Prostate gland (tissue), 2 donors: ENCODE data around the gene YPEL4. TPM values are rescaled to one million over a fixed set of nuclear protein-coding genes. Genes with fewer than 3 reads are reported as not detected.

Experiments
- DNase-seq: peaks from one replicate; pipeline ENCODE4 v3.0.0-alpha.2; 2019; ENCODE audit warnings: low spot score
- H3K27ac ChIP-seq, 2 donors: fragments of 200-600 bp; sonication (generic); 2 replicates each; pipeline ENCODE4 v1.5.1; 2017 to 2019
- H3K27me3 ChIP-seq: fragments of 200-600 bp; sonication (generic); replicated peaks from 2 replicates; pipeline ENCODE4 v1.5.1; 2019; ENCODE audit not compliant: insufficient read depth
- H3K36me3 ChIP-seq, 2 donors: fragments of 200-600 bp; sonication (generic); 1 replicate in 1 of 2; 2 replicates in 1 of 2; pipeline versions ENCODE4 v1.5.1 to v1.8.1; 2017 to 2019
- H3K4me1 ChIP-seq: fragments of 200-600 bp; sonication (generic); replicated peaks from 2 replicates; pipeline ENCODE4 v1.5.1; 2019
- H3K4me3 ChIP-seq, 2 donors: fragments of 200-600 bp; sonication (generic); 2 replicates each; pipeline ENCODE4 v1.5.1; 2017 to 2019
- H3K9me3 ChIP-seq: fragments of 200-600 bp; sonication (generic); 2 replicates; pipeline ENCODE4 v1.5.1; 2017
- CTCF ChIP-seq, 4 experiments: fragments of 200-600 bp in 2 of 4; fragments of 450-650 bp in 2 of 4; sonication (generic) in 2 of 4; IDR thresholded peaks; 1 replicate in 3 of 4; 2 replicates in 1 of 4; pipeline ENCODE4 v1.5.1; 2016 to 2019; ENCODE audit warnings: antibody characterized with exemption in 4 of 4, mild to moderate bottlenecking in 2 of 4, moderate library complexity in 2 of 4
- POLR2A ChIP-seq: fragments of 450-650 bp; IDR thresholded peaks from one replicate; pipeline ENCODE4 v1.6.1; 2016; ENCODE audit warnings: antibody characterized with exemption, mild to moderate bottlenecking
- POLR2AphosphoS5 ChIP-seq: sonication (generic); formaldehyde crosslinking; IDR thresholded peaks from one replicate; pipeline ENCODE4 v1.6.1; 2017; ENCODE audit warnings: antibody characterized with exemption
- WGBS: methylation state at CpG from one replicate; pipeline ENCODE4 v1.1.5; 2018; 5-methylcytosine and 5-hydroxymethylcytosine counted together
- intact Hi-C: fragments of 100-400 bp; cut with DNase I; formaldehyde crosslinking; loops from one replicate; pipeline ENCODE4 v1.14.2; 2022
- total RNA-seq, 2 donors: library from RNA; depleted of rRNA; stranded (reverse); fragments of >200 nt; gene quantifications; one replicate each; pipeline ENCODE4 v1.1.0, GENCODE V29; 2016

YPEL4 gene
- total RNA-seq, 2 donors from 2014 or later = 0.46 to 3.6 TPM

DNA sequence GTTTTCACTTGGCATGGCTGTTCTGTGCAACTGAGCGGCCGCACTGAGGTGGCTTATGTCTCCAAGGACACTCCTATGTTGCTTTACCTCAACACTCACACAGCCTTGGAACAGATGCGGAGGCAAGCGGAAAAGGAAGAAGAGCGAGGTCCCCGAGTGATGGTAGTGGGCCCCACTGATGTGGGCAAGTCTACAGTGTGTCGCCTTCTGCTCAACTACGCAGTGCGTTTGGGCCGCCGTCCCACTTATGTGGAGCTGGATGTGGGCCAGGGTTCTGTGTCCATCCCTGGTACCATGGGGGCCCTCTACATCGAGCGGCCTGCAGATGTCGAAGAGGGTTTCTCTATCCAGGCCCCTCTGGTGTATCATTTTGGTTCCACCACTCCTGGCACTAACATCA lies 10.0 kb upstream of the YPEL4 start:
- intact Hi-C loops = no loop called here
- TF ChIP-seq POLR2A (no peak), POLR2AphosphoS5 (no peak), CTCF (IDR thresholded peaks at IDR 0.05) (no peak)
- Histone ChIP-seq H3K36me3 (peaks cover 6 to 8% of the 10 kb centered on the region in 2 donors), H3K9me3 (no peaks in the 10 kb centered on the region), H3K27ac (no peak overlapping the region), H3K4me3 (no peak overlapping the region), H3K4me1 (peaks cover 4% of the 10 kb centered on the region), H3K27me3 (no peaks in the 10 kb centered on the region)
- 92% methylated on average over 14 of the region's 14 CpGs for WGBS
- DNase-seq = no peak

DNA sequence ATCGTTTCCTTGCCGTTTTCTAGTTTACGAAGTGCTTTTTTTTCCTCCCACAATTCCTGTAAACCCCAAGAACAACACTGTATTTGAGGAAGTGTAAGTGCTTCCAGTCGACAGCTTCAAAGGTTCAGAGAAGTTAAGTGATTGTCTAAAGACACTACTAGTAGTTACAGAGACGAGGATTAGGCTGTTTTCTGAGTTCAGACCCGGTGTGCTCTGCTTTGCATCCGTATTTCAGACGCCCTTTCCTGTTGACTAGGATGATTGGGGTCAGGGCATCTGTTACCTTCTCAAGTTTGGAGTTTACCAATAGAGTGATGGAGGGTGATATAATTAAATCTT lies 8.3 kb upstream of the YPEL4 start:
- no peak for TF ChIP-seq POLR2AphosphoS5
- TF ChIP-seq CTCF (IDR thresholded peaks at IDR 0.05) = no peak
- TF ChIP-seq POLR2A = no peak
- H3K27ac ChIP-seq = peak overlapping the region; percentile 56 to 87
- peaks cover 6 to 8% of the 10 kb centered on the region in 2 donors for H3K36me3 ChIP-seq
- H3K27me3 ChIP-seq = no peaks in the 10 kb centered on the region
- peak overlapping the region; percentile 46 to 59 for H3K4me3 ChIP-seq
- DNase-seq = no peak
- intact Hi-C loops = no loop called here
- H3K4me1 ChIP-seq = peaks cover 4% of the 10 kb centered on the region
- H3K9me3 ChIP-seq = no peaks in the 10 kb centered on the region
- WGBS = 0% methylated on average over 8 of the region's 8 CpGs

DNA sequence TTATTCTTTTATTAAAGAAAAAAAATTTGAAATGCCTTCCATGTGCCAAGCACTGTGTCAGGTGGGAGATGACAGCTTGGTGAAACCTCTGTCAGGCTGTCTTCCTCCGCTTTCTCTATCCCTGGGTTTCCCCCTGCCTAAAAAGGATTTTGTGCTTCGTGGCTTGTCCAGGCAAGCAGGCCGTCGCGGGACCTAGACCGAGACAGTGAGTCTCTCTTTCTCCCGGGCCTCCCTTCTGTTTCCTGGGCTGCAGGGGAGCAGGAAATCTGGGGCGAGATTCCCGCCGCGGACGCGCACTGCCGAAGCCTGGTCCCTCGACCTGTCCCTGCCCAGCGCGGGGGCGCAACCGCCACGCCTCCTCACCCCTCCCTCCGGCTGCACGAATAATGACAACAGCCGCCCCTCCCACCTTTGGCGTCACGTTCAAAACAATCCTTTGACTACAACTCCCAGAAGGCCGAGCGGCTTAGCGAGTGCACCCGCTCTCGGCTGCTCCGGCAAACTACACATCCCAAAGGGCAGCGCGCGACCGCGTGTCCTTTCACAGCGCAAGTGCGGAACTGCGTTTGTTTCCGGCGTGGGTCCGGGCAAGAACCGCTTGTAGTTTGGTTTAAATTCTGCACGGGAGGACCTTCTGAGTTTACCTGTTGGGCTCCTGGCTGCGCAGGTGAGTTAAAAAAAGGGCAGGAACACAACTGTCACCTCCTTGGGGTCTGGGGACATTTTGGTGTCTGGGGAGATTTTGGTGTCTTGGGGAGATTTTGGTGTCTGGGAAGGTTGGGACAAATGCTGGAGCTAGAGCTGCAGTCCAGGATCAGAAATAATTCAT lies 7.7 kb upstream of the YPEL4 start, which contains the start of gene CLP1:
Gene CLP1, plus strand, starts transcription at position 569 of the 829 bp plus-strand sequence. CDS start 1,715 bp downstream, outside the sequence.
- H3K4me3 ChIP-seq = peak within 1 kb of the TSS; percentile 46 to 59
- H3K27ac ChIP-seq = peak within 1 kb of the TSS; percentile 87 to 90
- peaks cover 6 to 8% of the 10 kb centered on the region in 2 donors for H3K36me3 ChIP-seq
- peaks cover 4% of the 10 kb centered on the region for H3K4me1 ChIP-seq
- no peaks in the 10 kb centered on the region for H3K27me3 ChIP-seq
- intact Hi-C loops = no loop called here
- H3K9me3 ChIP-seq = no peaks in the 10 kb centered on the region
- DNase-seq = peak; percentile 100
- WGBS = under 1% methylated on average over 45 of the region's 45 CpGs
- TF ChIP-seq CTCF (IDR thresholded peaks at IDR 0.05) (peak in 2 of 4 experiments; percentile 27 to 41), POLR2A (peak; percentile 87), POLR2AphosphoS5 (peak; percentile 100)

DNA sequence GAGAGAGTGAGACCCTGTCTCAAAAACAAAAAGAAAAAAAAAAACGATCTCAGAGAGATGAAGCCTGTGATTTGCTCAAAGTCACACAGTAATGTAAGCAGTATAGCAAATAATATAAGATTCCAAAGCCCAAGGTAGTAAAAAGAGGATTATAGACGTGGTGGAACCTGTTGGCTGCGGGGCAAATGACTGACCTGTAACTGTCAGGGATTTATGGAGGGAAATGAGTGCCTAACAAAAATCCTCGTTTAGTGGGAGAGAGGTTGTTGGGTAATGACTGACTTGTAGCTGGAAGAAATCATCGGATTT lies 7.1 kb upstream of the YPEL4 start:
- peaks cover 6 to 8% of the 10 kb centered on the region in 2 donors for H3K36me3 ChIP-seq
- peaks cover 4% of the 10 kb centered on the region for H3K4me1 ChIP-seq
- TF ChIP-seq POLR2AphosphoS5 (no peak), POLR2A (no peak), CTCF (IDR thresholded peaks at IDR 0.05) (no peak)
- H3K27me3 ChIP-seq = no peaks in the 10 kb centered on the region
- no peaks in the 10 kb centered on the region for H3K9me3 ChIP-seq
- intact Hi-C loops = no loop called here
- H3K4me3 ChIP-seq = peak overlapping the region; percentile 46 to 59
- peak overlapping the region; percentile 87 to 90 for H3K27ac ChIP-seq
- DNase-seq = no peak
- WGBS = 9% methylated on average over 5 of the region's 5 CpGs

- H3K27me3 ChIP-seq = peaks cover 3% of the 10 kb centered on the region
- H3K4me3 ChIP-seq = no peak overlapping the region
Measured at GRCh38 chr11:57653163-57653562, 3.5 kb upstream of the YPEL4 start.

More at GRCh38 chr11:57653163-57653562, 3.5 kb upstream of the YPEL4 start:
- TF ChIP-seq POLR2A (no peak), CTCF (IDR thresholded peaks at IDR 0.05) (no peak), POLR2AphosphoS5 (no peak)
- intact Hi-C loops = no loop called here
- Histone ChIP-seq H3K4me1 (peaks cover 2% of the 10 kb centered on the region), H3K27ac (no peak overlapping the region), H3K36me3 (no peaks in the 10 kb centered on the region), H3K9me3 (no peaks in the 10 kb centered on the region)
- WGBS = 16% methylated on average over 3 of the region's 3 CpGs
- no peak for DNase-seq
